ENCODE data around the gene PNPLA3.

The PNPLA3 gene, protein sequence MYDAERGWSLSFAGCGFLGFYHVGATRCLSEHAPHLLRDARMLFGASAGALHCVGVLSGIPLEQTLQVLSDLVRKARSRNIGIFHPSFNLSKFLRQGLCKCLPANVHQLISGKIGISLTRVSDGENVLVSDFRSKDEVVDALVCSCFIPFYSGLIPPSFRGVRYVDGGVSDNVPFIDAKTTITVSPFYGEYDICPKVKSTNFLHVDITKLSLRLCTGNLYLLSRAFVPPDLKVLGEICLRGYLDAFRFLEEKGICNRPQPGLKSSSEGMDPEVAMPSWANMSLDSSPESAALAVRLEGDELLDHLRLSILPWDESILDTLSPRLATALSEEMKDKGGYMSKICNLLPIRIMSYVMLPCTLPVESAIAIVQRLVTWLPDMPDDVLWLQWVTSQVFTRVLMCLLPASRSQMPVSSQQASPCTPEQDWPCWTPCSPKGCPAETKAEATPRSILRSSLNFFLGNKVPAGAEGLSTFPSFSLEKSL

GRCh38 chr22:43923631-43924464, at the start of gene PNPLA3:
PNPLA3 (plus strand) TSS chr22:43923805; CDS start chr22:43923912, 107 bp downstream.
- DNase-seq (ENCODE audit: low spot score): peak; percentile 70

DNA sequence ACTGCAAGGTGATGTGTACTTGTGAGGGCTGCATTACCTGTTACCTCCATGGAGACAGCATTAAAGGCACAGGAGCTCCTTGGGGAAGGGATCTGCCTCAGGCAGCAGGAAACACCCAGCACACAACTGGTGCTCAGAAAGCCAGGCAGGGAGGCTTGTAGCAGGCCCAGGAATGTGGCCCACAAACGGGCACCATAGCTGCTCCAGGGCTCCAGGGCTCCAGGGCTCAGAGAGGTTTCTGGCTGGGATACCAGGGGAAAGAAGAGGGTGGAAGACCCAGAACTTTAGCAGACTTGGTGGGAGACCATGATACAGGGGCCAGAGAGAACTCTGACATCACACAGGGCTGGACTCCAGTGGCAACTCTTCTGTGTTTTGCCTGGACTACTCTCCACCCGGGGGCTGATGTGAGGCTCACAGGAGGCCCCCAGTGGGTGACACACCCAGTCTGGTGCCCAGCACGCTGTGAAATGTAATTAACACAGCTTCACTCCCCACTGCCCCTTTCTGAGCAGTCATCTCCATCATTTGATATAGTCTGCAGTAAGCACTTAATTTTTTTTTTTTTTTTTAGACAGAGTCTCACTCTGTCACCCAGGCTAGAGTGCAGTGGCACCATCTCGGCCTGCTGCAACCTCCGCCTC, 46.6 kb upstream of the PNPLA3 start:
- DNase-seq (ENCODE audit: low spot score): no peak

- no peak for DNase-seq (ENCODE audit: low spot score)
Observed at GRCh38 chr22:43878079-43878795, 45.4 kb upstream of the PNPLA3 start.

DNA sequence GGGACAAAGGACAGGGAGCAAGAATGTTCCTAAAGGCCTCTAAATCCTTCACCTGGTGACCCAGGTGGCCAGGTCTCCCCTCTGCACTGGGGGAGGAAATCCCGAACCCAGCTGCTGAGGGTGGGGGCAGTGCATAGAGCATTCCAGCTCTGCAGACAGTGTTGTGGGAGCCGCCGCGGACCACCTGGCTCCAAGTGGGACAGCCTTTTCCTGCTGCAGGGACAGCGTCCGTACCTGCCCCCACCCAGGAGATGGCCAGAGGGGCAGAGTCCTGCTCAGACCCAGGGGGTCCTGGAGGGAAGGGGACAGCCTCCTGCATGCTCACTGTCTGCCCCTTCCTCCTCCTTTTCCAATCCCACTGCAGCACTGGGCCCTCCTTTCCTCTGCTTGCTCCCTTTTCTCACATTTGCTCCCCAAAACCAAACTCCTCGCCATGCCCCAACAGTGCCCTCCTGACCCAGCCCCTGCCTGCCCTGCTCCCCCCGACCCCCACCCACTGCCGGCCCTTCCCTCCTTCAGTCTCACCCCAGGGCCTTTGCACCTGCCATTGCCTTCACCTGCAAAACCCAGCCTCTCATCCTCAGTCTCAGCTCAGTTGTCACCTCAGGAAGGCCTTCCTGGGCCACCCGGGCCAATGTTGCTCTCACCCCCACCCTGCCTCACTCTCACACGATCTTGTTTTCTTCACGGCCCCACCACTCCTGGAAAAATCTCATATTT, 44.6 kb upstream of the PNPLA3 start:
- DNase-seq (ENCODE audit: low spot score): no peak

- DNase-seq (ENCODE audit: low spot score): no peak
Observed at GRCh38 chr22:43879901-43880540, 43.6 kb upstream of the PNPLA3 start.

GRCh38 chr22:43880541-43880991, 43.0 kb upstream of the PNPLA3 start:
- DNase-seq (ENCODE audit: low spot score): no peak

- DNase-seq (ENCODE audit: low spot score): no peak
Observed at GRCh38 chr22:43881091-43882061, 42.2 kb upstream of the PNPLA3 start.

DNA sequence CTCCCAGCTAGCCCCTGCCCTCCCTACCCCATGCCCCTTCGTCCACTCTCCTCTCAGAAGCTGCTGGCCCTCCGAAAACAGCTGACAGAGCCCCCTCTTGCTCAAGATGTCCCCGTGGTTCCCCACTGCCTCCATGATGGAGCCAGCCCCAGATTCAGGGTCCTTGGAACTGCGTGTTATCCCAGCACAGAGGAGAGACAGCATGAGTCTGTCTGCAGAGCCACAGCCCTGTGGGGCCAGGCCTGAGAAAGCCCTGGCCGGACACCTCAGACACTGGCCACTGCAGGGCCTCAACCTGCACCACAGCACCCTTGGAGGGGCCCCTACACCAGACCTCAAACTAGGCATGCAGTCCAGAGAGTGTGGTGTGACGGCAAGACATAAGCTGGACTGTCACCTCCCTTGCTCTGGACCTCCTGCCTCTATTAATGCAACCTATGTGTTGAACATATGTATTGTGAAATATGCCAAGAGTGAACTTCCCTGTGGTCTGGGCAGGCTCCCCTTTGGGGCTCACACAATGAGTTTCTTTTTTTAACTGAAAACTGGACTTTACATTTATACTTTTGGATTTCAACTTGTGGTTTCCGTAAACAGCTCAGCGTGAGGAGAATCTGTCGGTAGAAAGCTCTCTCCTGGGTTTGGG, 41.4 kb upstream of the PNPLA3 start:
- DNase-seq (ENCODE audit: low spot score): no peak

DNA sequence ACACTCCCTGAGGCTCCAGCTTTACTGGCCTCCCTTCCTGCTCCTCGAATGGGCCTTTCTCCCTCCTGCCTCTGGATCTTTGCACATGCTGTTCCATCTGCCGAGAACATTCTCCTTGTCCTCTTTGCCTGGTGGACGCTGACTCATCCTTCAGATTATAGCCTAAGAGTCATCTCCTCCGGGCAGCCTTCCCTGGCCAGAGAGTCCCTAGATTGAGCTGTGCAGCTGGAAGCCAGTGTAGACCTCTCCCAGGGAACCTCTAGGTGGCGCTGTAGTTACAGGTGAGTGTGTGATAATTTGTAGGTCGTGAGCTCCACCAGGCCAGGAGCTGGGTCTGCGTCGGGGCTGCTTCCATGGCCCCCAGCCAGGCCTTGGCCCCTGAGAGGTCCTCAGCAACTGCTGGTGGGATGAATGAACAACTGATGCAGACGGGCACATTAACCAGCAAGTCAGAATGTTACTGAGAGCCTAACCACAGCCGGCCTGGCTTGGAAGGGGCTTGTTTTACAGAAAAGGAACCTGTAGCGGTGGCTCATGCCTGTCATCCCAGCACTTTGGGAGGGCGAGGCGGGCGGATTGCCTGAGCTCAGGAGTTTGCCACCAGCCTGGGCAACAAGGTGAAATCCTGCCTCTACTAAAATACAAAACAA, 40.5 kb upstream of the PNPLA3 start:
- peak; percentile 33 for DNase-seq (ENCODE audit: low spot score)

- DNase-seq (ENCODE audit: low spot score): no peak
Observed at GRCh38 chr22:43883719-43884415, 39.7 kb upstream of the PNPLA3 start.

GRCh38 chr22:43884600-43885318, 38.8 kb upstream of the PNPLA3 start:
- no peak for DNase-seq (ENCODE audit: low spot score)

DNA sequence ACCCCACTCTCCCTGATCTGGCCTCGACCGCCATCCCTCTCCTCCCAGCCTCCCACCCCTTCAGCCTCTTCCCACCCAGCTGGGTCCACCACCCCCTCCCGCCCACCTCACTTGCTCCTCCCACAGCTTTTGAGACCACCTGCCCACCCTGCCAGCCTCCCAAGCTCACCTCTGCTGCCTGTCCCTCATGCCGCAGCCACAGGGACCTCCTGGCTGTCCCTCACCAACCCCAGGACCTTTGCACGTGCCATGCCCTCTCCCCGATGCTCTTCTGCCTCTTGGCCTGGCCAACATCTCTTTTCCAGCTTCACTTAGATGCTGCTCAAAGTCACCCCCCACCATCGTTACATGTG, 38.3 kb upstream of the PNPLA3 start:
- DNase-seq (ENCODE audit: low spot score): no peak

- no peak for DNase-seq (ENCODE audit: low spot score)
Observed at GRCh38 chr22:43885786-43886185, 37.8 kb upstream of the PNPLA3 start.

DNA sequence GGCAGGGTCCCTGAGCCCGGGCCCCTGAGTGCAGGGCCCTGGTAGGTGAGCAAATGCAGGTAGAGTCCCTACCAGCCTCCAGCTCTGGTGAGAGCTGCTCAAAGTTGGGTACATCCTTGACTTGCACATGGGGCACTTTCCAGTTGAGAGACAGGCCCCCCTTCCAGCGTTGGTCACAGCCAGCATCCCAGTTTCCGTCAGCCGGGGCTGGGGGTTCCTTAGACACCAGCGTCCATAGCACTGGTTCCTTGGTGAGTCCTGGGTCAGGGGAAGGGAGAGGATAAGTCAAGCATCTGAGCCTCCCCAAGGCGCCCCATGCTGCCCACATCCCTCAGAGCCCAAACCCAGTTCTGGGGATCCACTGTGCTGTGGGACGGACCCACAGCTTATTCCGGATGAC, 37.4 kb upstream of the PNPLA3 start:
- DNase-seq (ENCODE audit: low spot score): no peak

DNA sequence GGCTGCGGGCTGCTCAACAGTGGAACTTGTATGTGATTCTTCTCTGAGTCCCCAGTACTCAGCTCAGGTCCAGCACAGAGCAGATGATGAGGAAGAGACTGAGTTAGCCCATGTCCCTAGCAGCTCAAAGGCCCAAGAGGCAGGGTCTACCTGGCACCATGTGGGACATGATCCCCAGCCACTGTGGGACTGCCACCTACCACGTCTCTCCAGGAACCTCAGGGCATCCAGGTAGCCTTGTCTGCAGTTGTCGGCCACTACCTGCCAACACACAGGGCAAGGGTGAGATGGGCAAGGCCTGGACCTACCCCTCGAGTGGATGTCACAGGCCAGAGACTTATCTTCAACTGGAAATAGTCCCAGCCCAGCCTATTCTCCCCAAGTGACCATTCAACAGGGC, 36.2 kb upstream of the PNPLA3 start:
- DNase-seq (ENCODE audit: low spot score): no peak

- DNase-seq (ENCODE audit: low spot score): no peak
Observed at GRCh38 chr22:43888740-43889139, 34.9 kb upstream of the PNPLA3 start.

- no peak for DNase-seq (ENCODE audit: low spot score)
Observed at GRCh38 chr22:43889201-43889859, 34.3 kb upstream of the PNPLA3 start.

Measured in CD4-positive, alpha-beta T cell treated with Interleukin-6 at 100 ng/mL for 8 hours (primary cell).